Astrocyte of the spinal cord (primary cell): ENCODE results near the gene ATP2B3.

Experiments
- DNase-seq: peaks from one replicate; pipeline ENCODE4 v3.0.0; 2011; ENCODE audit warnings: low read depth, low spot score
- H3K4me3 ChIP-seq: 2 replicates; pipeline ENCODE4 v1.5.1; 2011; ENCODE audit warnings: low read depth, mild to moderate bottlenecking, low read length, moderate library complexity
- CTCF ChIP-seq: IDR thresholded peaks from 2 replicates; pipeline ENCODE4 v1.5.1; 2012; ENCODE audit warnings: low read depth, mild to moderate bottlenecking, low read length, inconsistent platforms
- in situ Hi-C: cut with HindIII; loops from 2 replicates; pipeline ENCODE4 v1.10.0; 2017; ENCODE audit warnings: low sequenced_read_pairs

ATP2B3 gene

GRCh38 chrX:153564047-153564606, 46.7 kb downstream of the ATP2B3 start:
- TF ChIP-seq CTCF, result no peak
- H3K4me3 ChIP-seq, result no peak overlapping the region
- no peak for DNase-seq
- in situ Hi-C loops, result no loop called here

GRCh38 chrX:153565996-153566580, 48.6 kb downstream of the ATP2B3 start:
- in situ Hi-C loops, result no loop called here
- no peak overlapping the region for H3K4me3 ChIP-seq
- no peak for TF ChIP-seq CTCF
- no peak for DNase-seq

GRCh38 chrX:153568451-153569011, 51.1 kb downstream of the ATP2B3 start:
- H3K4me3 ChIP-seq, result no peak overlapping the region
- no peak for DNase-seq
- in situ Hi-C loops, result no loop called here
- no peak for TF ChIP-seq CTCF

- no peak overlapping the region for H3K4me3 ChIP-seq
- TF ChIP-seq CTCF, result no peak
- in situ Hi-C loops, result no loop called here
- DNase-seq, result no peak
Observed at GRCh38 chrX:153569475-153569874, 52.0 kb downstream of the ATP2B3 start.

- no peak for DNase-seq
- no peak for TF ChIP-seq CTCF
- no peak overlapping the region for H3K4me3 ChIP-seq
- in situ Hi-C loops, result no loop called here
Observed at GRCh38 chrX:153571534-153571908, 54.1 kb downstream of the ATP2B3 start.

- in situ Hi-C loops, result no loop called here
- H3K4me3 ChIP-seq, result no peak overlapping the region
- TF ChIP-seq CTCF, result no peak
- no peak for DNase-seq
Observed at GRCh38 chrX:153572601-153573000, 55.2 kb downstream of the ATP2B3 start.
